ENCODE measurements around the gene TNFAIP8L3. TPM values are rescaled to one million over a fixed set of nuclear protein-coding genes. Genes with fewer than 3 reads are reported as not detected.

Gene TNFAIP8L3
- total RNA-seq, 1 experiment from 2014 or later, result 0.20 TPM

GRCh38 chr15:51096976-51097375 lies 2.3 kb upstream of the TNFAIP8L3 start:
- BruUV-seq (replicated peaks), result no TSS peak
- Histone ChIP-seq H3K4me2 (no peak overlapping the region), H3K27me3 (ENCODE audit: insufficient read depth, low read depth) (peaks cover 27% of the 10 kb centered on the region)

DNA sequence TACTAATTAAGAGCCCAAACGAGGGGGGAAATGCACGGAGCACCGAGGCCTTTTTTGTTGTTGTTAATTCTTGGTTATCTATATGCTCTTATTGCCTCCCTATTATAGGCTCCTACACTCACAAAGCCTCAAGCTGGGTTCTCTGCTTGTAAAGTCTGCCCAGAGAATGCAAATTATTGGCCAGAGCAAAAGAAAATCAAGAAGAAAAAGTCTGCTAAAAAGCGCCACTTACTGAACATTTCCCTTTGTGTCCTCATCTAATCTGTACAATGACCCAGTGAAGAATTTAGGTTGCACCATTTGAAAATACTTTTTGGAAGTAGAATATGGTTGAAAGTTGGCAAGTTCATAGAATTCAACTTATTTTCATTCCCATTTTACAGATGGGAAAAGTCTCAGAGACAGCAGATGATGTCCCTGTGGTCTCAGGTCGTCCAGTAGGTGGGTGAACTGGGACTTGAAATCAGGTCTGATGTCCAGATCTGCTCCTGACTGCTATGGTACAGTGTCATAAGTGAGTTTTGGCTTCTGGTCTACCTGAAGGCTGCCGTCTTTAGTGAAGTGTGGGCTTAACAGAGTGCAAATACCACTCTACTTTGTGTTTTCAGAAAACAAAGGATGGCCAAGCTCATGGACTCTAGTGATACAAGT lies 1.1 kb upstream of the TNFAIP8L3 start:
- no peak overlapping the region for H3K4me2 ChIP-seq
- peaks cover 27% of the 10 kb centered on the region for H3K27me3 ChIP-seq (ENCODE audit: insufficient read depth, low read depth)
- no peaks in the 10 kb centered on the region for H3F3A ChIP-seq (ENCODE audit: insufficient read depth, low read depth)
- no peaks in the 10 kb centered on the region for H3K9me2 ChIP-seq (ENCODE audit: insufficient read depth)
- intact Hi-C loops (cut with micrococcal nuclease; ENCODE audit: unreplicated experiment), result no loop called here
- no peaks in the 10 kb centered on the region for H3K4me1 ChIP-seq (replicated peaks; ENCODE audit: insufficient read depth)
- ChIA-PET POLR2A (ENCODE audit: unreplicated experiment) (no interaction called here), CTCF (no interaction called here)
- H3K27ac ChIP-seq, result no peak overlapping the region
- H3K9me3 ChIP-seq (ENCODE audit: insufficient read depth, low read depth), result no peaks in the 10 kb centered on the region
- TF ChIP-seq, protein P1, sequence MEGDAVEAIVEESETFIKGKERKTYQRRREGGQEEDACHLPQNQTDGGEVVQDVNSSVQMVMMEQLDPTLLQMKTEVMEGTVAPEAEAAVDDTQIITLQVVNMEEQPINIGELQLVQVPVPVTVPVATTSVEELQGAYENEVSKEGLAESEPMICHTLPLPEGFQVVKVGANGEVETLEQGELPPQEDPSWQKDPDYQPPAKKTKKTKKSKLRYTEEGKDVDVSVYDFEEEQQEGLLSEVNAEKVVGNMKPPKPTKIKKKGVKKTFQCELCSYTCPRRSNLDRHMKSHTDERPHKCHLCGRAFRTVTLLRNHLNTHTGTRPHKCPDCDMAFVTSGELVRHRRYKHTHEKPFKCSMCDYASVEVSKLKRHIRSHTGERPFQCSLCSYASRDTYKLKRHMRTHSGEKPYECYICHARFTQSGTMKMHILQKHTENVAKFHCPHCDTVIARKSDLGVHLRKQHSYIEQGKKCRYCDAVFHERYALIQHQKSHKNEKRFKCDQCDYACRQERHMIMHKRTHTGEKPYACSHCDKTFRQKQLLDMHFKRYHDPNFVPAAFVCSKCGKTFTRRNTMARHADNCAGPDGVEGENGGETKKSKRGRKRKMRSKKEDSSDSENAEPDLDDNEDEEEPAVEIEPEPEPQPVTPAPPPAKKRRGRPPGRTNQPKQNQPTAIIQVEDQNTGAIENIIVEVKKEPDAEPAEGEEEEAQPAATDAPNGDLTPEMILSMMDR (conservative IDR thresholded peaks at IDR 0.05), result no peak
- TF ChIP-seq EZH2 (IDR thresholded peaks at IDR 0.05; ENCODE audit: low read depth), result no peak
- H3K4me3 ChIP-seq, result no peak overlapping the region
- H3K79me2 ChIP-seq (ENCODE audit: low read depth), result no peaks in the 10 kb centered on the region
- BruUV-seq (replicated peaks), result no TSS peak
- no peak for DNase-seq
- no peaks in the 10 kb centered on the region for H4K20me1 ChIP-seq (ENCODE audit: insufficient read depth)
- no peak overlapping the region for H2AFZ ChIP-seq
- H3K36me3 ChIP-seq (ENCODE audit: low read depth), result no peaks in the 10 kb centered on the region

More at GRCh38 chr15:51096976-51097375, 2.3 kb upstream of the TNFAIP8L3 start:
- H4K20me1 ChIP-seq (ENCODE audit: insufficient read depth), result no peaks in the 10 kb centered on the region
- no peaks in the 10 kb centered on the region for H3K36me3 ChIP-seq (ENCODE audit: low read depth)
- no peaks in the 10 kb centered on the region for H3K9me2 ChIP-seq (ENCODE audit: insufficient read depth)
- no peaks in the 10 kb centered on the region for H3K4me1 ChIP-seq (replicated peaks; ENCODE audit: insufficient read depth)
- H3K9me3 ChIP-seq (ENCODE audit: insufficient read depth, low read depth), result no peaks in the 10 kb centered on the region
- H3F3A ChIP-seq (ENCODE audit: insufficient read depth, low read depth), result no peaks in the 10 kb centered on the region
- intact Hi-C loops (cut with micrococcal nuclease; ENCODE audit: unreplicated experiment), result no loop called here
- ChIA-PET CTCF (interaction anchor here (0.6 to 0.7 kb wide), 2 partner anchors 20 to 282 kb away, joined by 3 to 6 read pairs; no protein-coding TSS in a partner anchor), POLR2A (ENCODE audit: unreplicated experiment) (interaction anchor here (0.6 kb wide), 1 partner anchor 733 kb away, joined by 3 read pairs; the partner anchor contains the start of gene TMOD3)
- TF ChIP-seq, protein P1 (conservative IDR thresholded peaks at IDR 0.05), result no peak
- TF ChIP-seq EZH2 (IDR thresholded peaks at IDR 0.05; ENCODE audit: low read depth), result no peak
- H3K79me2 ChIP-seq (ENCODE audit: low read depth), result no peaks in the 10 kb centered on the region
- H2AFZ ChIP-seq, result no peak overlapping the region
- H3K4me3 ChIP-seq, result no peak overlapping the region
- DNase-seq, result no peak
- no peak overlapping the region for H3K27ac ChIP-seq

DNA sequence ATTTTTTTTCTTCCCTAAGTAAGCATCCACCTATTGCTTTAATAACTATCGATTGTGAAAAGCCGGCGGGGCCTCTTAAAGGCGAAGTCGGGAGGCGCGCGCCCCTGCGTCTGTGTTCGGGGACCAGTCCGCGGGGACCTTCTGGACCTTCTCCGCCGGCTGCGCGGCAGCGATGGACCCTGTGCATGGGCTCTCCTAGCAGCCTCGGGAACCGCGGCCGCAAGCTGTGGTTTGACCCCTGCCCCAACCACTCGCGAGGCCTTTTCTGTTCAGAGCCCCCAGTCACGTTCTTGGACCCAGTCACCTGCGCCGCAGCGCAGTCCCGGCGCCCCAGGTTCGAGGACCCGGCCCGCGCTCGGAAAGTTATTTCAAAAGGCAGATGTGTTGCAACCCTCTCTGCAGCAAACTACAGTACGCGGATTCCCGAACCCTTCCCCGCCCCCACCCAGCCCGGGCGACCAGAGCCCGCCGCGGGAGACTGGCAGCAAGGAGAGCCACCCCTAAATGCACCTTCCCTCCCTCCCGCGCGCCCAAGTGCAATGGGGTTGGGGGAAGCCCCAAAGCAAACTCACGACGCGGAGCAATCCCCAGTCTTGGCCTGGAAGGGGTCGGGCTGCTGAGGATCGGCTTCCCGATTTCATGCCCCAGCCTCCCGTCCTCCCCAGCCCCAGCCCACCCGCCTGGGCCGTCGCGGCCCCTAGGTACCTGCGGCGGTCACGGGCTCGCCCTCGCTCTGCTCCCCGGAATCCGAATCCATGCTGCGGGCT lies 684 bp downstream of the TNFAIP8L3 start:
- POLR2A ChIA-PET (ENCODE audit: unreplicated experiment), result no interaction called here
- Histone ChIP-seq H4K20me1 (ENCODE audit: insufficient read depth) (no peaks in the 10 kb centered on the region), H3K4me1 (replicated peaks; ENCODE audit: insufficient read depth) (no peaks in the 10 kb centered on the region), H3K27ac (no peak overlapping the region), H3K4me2 (no peak overlapping the region), H3F3A (ENCODE audit: insufficient read depth, low read depth) (no peaks in the 10 kb centered on the region), H3K36me3 (ENCODE audit: low read depth) (no peaks in the 10 kb centered on the region), H3K9me3 (ENCODE audit: insufficient read depth, low read depth) (no peaks in the 10 kb centered on the region), H3K4me3 (no peak overlapping the region), H2AFZ (no peak overlapping the region), H3K27me3 (ENCODE audit: insufficient read depth, low read depth) (peaks cover 27% of the 10 kb centered on the region), H3K79me2 (ENCODE audit: low read depth) (no peaks in the 10 kb centered on the region), H3K9me2 (ENCODE audit: insufficient read depth) (no peaks in the 10 kb centered on the region)
- no peak for DNase-seq
- BruUV-seq (replicated peaks), result no TSS peak
- TF ChIP-seq, protein P1 (conservative IDR thresholded peaks at IDR 0.05), result no peak
- TF ChIP-seq EZH2 (IDR thresholded peaks at IDR 0.05; ENCODE audit: low read depth), result no peak
- CTCF ChIA-PET, result no interaction called here
- intact Hi-C loops (cut with micrococcal nuclease; ENCODE audit: unreplicated experiment), result no loop called here
